Measurements from ENCODE around the gene DISP3. TPM values are rescaled to one million over a fixed set of nuclear protein-coding genes. Genes with fewer than 3 reads are reported as not detected.

The DISP3 gene
- total and polyA plus RNA-seq, 2 of the 13 experiments (the other 11 are each of a cell fraction or from before 2014, with no cell fraction given): 0.08 to 0.13 TPM

DNA sequence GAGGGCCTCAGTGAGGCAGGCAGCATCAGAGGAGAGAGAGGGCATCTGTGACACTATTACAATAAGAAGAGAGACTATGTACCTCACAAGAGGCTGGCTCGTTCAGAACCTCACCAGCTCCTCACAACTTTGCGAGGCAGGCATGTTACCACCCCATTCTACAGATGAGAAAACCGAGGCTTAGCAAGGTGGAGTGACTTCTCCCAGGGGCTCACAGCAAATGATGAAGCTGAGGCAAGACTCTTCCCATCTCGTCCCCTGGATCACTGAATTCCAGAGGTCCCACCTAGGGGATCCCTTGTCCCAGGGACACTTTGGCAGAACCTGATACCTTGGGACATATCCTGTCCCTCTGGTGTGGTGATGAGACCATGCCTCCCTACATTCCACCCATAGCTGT, 64.4 kb downstream of the DISP3 start:
- Histone ChIP-seq H3K79me2 (ENCODE audit: insufficient read depth, low read length) (no peaks in the 10 kb centered on the region), H3K9ac (ENCODE audit: insufficient read depth, low read depth, low read length) (no peak overlapping the region), H3K4me1 (ENCODE audit: insufficient read depth, low read length) (no peaks in the 10 kb centered on the region), H2AFZ (ENCODE audit: low read length) (no peak overlapping the region), H3K36me3 (replicated peaks in 1 of 2; ENCODE audit: control insufficient read depth in 1 of 2, insufficient read depth in 2 of 2, low read length in 2 of 2) (no peaks in the 10 kb centered on the region), H3K4me3 (replicated peaks in 1 of 3; ENCODE audit: insufficient read depth in 1 of 3, low read depth in 2 of 3, low read length in 3 of 3) (no peak overlapping the region), H3K4me2 (ENCODE audit: low read depth, low read length) (no peak overlapping the region), H3K9me3 (ENCODE audit: low read length) (no peaks in the 10 kb centered on the region), H3K27me3 (ENCODE audit: control insufficient read depth in 1 of 2, insufficient read depth in 2 of 2, low read length in 2 of 2) (peaks cover 2 to 53% of the 10 kb centered on the region in 2 experiments; a peak in 4 of 5 replicates), H3K27ac (ENCODE audit: extremely low read length, insufficient read depth, low read length) (no peak overlapping the region), H4K20me1 (ENCODE audit: insufficient read depth, low read length) (no peaks in the 10 kb centered on the region)
- no peak for FAIRE-seq
- BruUV-seq (replicated peaks): no TSS peak
- POLR2A ChIA-PET: no interaction called here
- in situ Hi-C loops (cut with HindIII; ENCODE audit: extremely low pct_ligation_motif_present, low pct_unique_long_range_greater_than_20kb): no loop called here
- 3% methylated on average over 3 of the region's 4 CpGs for WGBS (ENCODE audit: low lambda C conversion rate)
- CTCF ChIA-PET (ENCODE audit: low intra/inter-chr PET ratio, low total read pairs): no interaction called here
- ATAC-seq: no peak
- intact Hi-C loops (cut with micrococcal nuclease; ENCODE audit: unreplicated experiment): no loop called here
- DNase-seq (ENCODE audit: low spot score): no peak
- no peak for TF ChIP-seq FOXA1 (IDR thresholded peaks at IDR 0.05)
- no peak for TF ChIP-seq FOXA1 (CRISPR knock-in tag; IDR thresholded peaks at IDR 0.05)
- no peak for TF ChIP-seq SNAPC2 (CRISPR knock-in tag; IDR thresholded peaks at IDR 0.05)
- TF ChIP-seq, protein P1, sequence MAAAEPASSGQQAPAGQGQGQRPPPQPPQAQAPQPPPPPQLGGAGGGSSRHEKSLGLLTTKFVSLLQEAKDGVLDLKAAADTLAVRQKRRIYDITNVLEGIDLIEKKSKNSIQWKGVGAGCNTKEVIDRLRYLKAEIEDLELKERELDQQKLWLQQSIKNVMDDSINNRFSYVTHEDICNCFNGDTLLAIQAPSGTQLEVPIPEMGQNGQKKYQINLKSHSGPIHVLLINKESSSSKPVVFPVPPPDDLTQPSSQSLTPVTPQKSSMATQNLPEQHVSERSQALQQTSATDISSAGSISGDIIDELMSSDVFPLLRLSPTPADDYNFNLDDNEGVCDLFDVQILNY (CRISPR knock-in tag; conservative IDR thresholded peaks at IDR 0.05): no peak
- TF ChIP-seq, protein P2, sequence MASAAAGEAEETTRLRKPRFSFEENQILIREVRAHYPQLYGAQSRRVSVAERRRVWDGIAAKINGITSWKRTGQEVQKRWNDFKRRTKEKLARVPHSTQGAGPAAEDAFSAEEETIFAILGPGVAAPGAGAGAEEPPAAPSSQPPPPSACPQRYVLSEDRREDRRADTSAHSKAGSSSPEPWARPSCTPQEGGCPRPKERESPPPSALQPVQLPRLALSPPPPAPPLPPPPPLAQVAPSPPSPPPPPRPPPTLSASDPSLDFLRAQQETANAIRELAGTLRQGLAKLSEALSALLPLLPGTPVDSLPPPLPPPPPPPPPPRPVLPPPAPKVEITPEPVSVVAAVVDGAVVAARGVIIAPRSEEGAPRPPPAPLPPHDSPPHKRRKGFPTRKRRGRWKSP (CRISPR knock-in tag; IDR thresholded peaks at IDR 0.05): no peak
- TF ChIP-seq, protein P3, sequence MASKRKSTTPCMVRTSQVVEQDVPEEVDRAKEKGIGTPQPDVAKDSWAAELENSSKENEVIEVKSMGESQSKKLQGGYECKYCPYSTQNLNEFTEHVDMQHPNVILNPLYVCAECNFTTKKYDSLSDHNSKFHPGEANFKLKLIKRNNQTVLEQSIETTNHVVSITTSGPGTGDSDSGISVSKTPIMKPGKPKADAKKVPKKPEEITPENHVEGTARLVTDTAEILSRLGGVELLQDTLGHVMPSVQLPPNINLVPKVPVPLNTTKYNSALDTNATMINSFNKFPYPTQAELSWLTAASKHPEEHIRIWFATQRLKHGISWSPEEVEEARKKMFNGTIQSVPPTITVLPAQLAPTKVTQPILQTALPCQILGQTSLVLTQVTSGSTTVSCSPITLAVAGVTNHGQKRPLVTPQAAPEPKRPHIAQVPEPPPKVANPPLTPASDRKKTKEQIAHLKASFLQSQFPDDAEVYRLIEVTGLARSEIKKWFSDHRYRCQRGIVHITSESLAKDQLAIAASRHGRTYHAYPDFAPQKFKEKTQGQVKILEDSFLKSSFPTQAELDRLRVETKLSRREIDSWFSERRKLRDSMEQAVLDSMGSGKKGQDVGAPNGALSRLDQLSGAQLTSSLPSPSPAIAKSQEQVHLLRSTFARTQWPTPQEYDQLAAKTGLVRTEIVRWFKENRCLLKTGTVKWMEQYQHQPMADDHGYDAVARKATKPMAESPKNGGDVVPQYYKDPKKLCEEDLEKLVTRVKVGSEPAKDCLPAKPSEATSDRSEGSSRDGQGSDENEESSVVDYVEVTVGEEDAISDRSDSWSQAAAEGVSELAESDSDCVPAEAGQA (IDR thresholded peaks at IDR 0.05; ENCODE audit: low read depth): no peak
- TF ChIP-seq, protein P3 (CRISPR knock-in tag; IDR thresholded peaks at IDR 0.05; ENCODE audit: borderline replicate concordance): no peak
- TF ChIP-seq ZNF34 (CRISPR knock-in tag; IDR thresholded peaks at IDR 0.05; ENCODE audit: borderline replicate concordance): no peak
- TF ChIP-seq, protein P4, sequence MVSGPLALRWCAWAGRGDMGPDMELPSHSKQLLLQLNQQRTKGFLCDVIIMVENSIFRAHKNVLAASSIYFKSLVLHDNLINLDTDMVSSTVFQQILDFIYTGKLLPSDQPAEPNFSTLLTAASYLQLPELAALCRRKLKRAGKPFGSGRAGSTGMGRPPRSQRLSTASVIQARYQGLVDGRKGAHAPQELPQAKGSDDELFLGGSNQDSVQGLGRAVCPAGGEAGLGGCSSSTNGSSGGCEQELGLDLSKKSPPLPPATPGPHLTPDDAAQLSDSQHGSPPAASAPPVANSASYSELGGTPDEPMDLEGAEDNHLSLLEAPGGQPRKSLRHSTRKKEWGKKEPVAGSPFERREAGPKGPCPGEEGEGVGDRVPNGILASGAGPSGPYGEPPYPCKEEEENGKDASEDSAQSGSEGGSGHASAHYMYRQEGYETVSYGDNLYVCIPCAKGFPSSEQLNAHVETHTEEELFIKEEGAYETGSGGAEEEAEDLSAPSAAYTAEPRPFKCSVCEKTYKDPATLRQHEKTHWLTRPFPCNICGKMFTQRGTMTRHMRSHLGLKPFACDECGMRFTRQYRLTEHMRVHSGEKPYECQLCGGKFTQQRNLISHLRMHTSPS (CRISPR knock-in tag; IDR thresholded peaks at IDR 0.05; ENCODE audit: low read depth): no peak
- TF ChIP-seq HHEX (CRISPR knock-in tag; IDR thresholded peaks at IDR 0.05): no peak

Data from HepG2 (cell line).